ENCODE data around the gene ARHGEF4.

The ARHGEF4 gene

GRCh38 chr2:131004446-131005209 is 167.9 kb downstream of the ARHGEF4 start:
- TF ChIP-seq CTCF (IDR thresholded peaks at IDR 0.05; ENCODE audit: control insufficient read depth, insufficient read depth, low read depth, low read length, missing control alignments) = no peak
- DNase-seq (ENCODE audit: low read depth) = no peak
- no peak overlapping the region for H3K4me3 ChIP-seq (ENCODE audit: control insufficient read depth, low read depth, low read length)

GRCh38 chr2:131005216-131005935 is 168.7 kb downstream of the ARHGEF4 start:
- H3K4me3 ChIP-seq (ENCODE audit: control insufficient read depth, low read depth, low read length) = no peak overlapping the region
- TF ChIP-seq CTCF (IDR thresholded peaks at IDR 0.05; ENCODE audit: control insufficient read depth, insufficient read depth, low read depth, low read length, missing control alignments) = no peak
- DNase-seq (ENCODE audit: low read depth) = no peak

GRCh38 chr2:131006561-131006960 is 169.8 kb downstream of the ARHGEF4 start:
- H3K4me3 ChIP-seq (ENCODE audit: control insufficient read depth, low read depth, low read length) = no peak overlapping the region
- DNase-seq (ENCODE audit: low read depth) = no peak
- no peak for TF ChIP-seq CTCF (IDR thresholded peaks at IDR 0.05; ENCODE audit: control insufficient read depth, insufficient read depth, low read depth, low read length, missing control alignments)

GRCh38 chr2:131008967-131009366 is 172.3 kb downstream of the ARHGEF4 start:
- no peak for TF ChIP-seq CTCF (IDR thresholded peaks at IDR 0.05; ENCODE audit: control insufficient read depth, insufficient read depth, low read depth, low read length, missing control alignments)
- H3K4me3 ChIP-seq (ENCODE audit: control insufficient read depth, low read depth, low read length) = no peak overlapping the region
- DNase-seq (ENCODE audit: low read depth) = no peak

GRCh38 chr2:131009713-131010475 is 173.2 kb downstream of the ARHGEF4 start:
- H3K4me3 ChIP-seq (ENCODE audit: control insufficient read depth, low read depth, low read length) = no peak overlapping the region
- no peak for TF ChIP-seq CTCF (IDR thresholded peaks at IDR 0.05; ENCODE audit: control insufficient read depth, insufficient read depth, low read depth, low read length, missing control alignments)
- no peak for DNase-seq (ENCODE audit: low read depth)

GRCh38 chr2:131010566-131010965 is 173.9 kb downstream of the ARHGEF4 start:
- TF ChIP-seq CTCF (IDR thresholded peaks at IDR 0.05; ENCODE audit: control insufficient read depth, insufficient read depth, low read depth, low read length, missing control alignments) = no peak
- no peak for DNase-seq (ENCODE audit: low read depth)
- no peak overlapping the region for H3K4me3 ChIP-seq (ENCODE audit: control insufficient read depth, low read depth, low read length)
